ENCODE data around the gene MCEE. TPM values are rescaled to one million over a fixed set of nuclear protein-coding genes. Genes with fewer than 3 reads are reported as not detected.
"Not testable (repeated sequence)": the region's sequence is repeated elsewhere in the genome, so short reads cannot be mapped to it uniquely, and the experiment has no call there.

MCEE gene
- total RNA-seq, 2 experiments from 2014 or later = 12.4 to 14.7 TPM

- peaks cover 10% of the 10 kb centered on the region for H3K4me1 Mint-ChIP-seq (ENCODE audit: low read depth)
- ChIA-PET POLR2A (no interaction called here), CTCF (no interaction called here)
- no peak for ATAC-seq
- no peak for DNase-seq
- no peak overlapping the region for H3K27ac Mint-ChIP-seq
- peaks cover 6% of the 10 kb centered on the region for H3K36me3 Mint-ChIP-seq (ENCODE audit: low read depth)
- no peaks in the 10 kb centered on the region for H3K27me3 Mint-ChIP-seq (ENCODE audit: low read depth)
- no peaks in the 10 kb centered on the region for H3K9me3 Mint-ChIP-seq (ENCODE audit: insufficient read depth)
- no peak overlapping the region for H3K4me3 Mint-ChIP-seq
Measured at GRCh38 chr2:71125506-71126294, 4.3 kb downstream of the MCEE start.

GRCh38 chr2:71122387-71123298, 7.4 kb downstream of the MCEE start:
- no peaks in the 10 kb centered on the region for H3K9me3 Mint-ChIP-seq (ENCODE audit: insufficient read depth)
- POLR2A ChIA-PET = no interaction called here
- ATAC-seq = no peak
- CTCF ChIA-PET = no interaction called here
- no peaks in the 10 kb centered on the region for H3K27me3 Mint-ChIP-seq (ENCODE audit: low read depth)
- peaks cover 1% of the 10 kb centered on the region for H3K4me1 Mint-ChIP-seq (ENCODE audit: low read depth)
- peaks cover 11% of the 10 kb centered on the region for H3K36me3 Mint-ChIP-seq (ENCODE audit: low read depth)
- H3K4me3 Mint-ChIP-seq = no peak overlapping the region
- no peak for DNase-seq
- H3K27ac Mint-ChIP-seq = no peak overlapping the region

GRCh38 chr2:71121479-71121878, 8.6 kb downstream of the MCEE start:
- DNase-seq = no peak
- ATAC-seq = no peak
- H3K27ac Mint-ChIP-seq = no peak overlapping the region
- H3K27me3 Mint-ChIP-seq (ENCODE audit: low read depth) = no peaks in the 10 kb centered on the region
- H3K4me3 Mint-ChIP-seq = no peak overlapping the region
- ChIA-PET POLR2A (interaction anchor here (0.6 kb wide), 1 partner anchor 54 kb away, joined by 3 read pairs; no protein-coding TSS in a partner anchor), CTCF (no interaction called here)
- no peaks in the 10 kb centered on the region for H3K4me1 Mint-ChIP-seq (ENCODE audit: low read depth)
- peaks cover 10% of the 10 kb centered on the region for H3K36me3 Mint-ChIP-seq (ENCODE audit: low read depth)
- no peaks in the 10 kb centered on the region for H3K9me3 Mint-ChIP-seq (ENCODE audit: insufficient read depth)

GRCh38 chr2:71120195-71120594, 9.8 kb downstream of the MCEE start:
- no peaks in the 10 kb centered on the region for H3K27me3 Mint-ChIP-seq (ENCODE audit: low read depth)
- peaks cover 10% of the 10 kb centered on the region for H3K36me3 Mint-ChIP-seq (ENCODE audit: low read depth)
- H3K9me3 Mint-ChIP-seq (ENCODE audit: insufficient read depth) = no peaks in the 10 kb centered on the region
- POLR2A ChIA-PET = interaction anchor here (0.8 kb wide), 1 partner anchor 52 kb away, joined by 3 read pairs; the partner anchor contains the start of gene NAGK
- H3K4me3 Mint-ChIP-seq = no peak overlapping the region
- no peaks in the 10 kb centered on the region for H3K4me1 Mint-ChIP-seq (ENCODE audit: low read depth)
- DNase-seq = no peak
- no peak for ATAC-seq
- CTCF ChIA-PET = interaction anchor here (0.9 kb wide), 1 partner anchor 107 kb away, joined by 3 read pairs; the partner anchor contains the start of gene PAIP2B
- no peak overlapping the region for H3K27ac Mint-ChIP-seq

GRCh38 chr2:71117063-71117462, 13.0 kb downstream of the MCEE start:
- Mint-ChIP-seq H3K9me3 (ENCODE audit: insufficient read depth) (no peaks in the 10 kb centered on the region), H3K4me3 (no peak overlapping the region), H3K27me3 (ENCODE audit: low read depth) (no peaks in the 10 kb centered on the region), H3K36me3 (ENCODE audit: low read depth) (peaks cover 13% of the 10 kb centered on the region), H3K27ac (no peak overlapping the region), H3K4me1 (ENCODE audit: low read depth) (no peaks in the 10 kb centered on the region)
- CTCF ChIA-PET = interaction anchor here (1.0 kb wide), 1 partner anchor 16 kb away, joined by 4 read pairs; no protein-coding TSS in a partner anchor
- ATAC-seq (no peak), DNase-seq (no peak)
- POLR2A ChIA-PET = no interaction called here

- CTCF ChIA-PET = interaction anchor here (1.0 to 1.4 kb wide), 2 partner anchors 13 to 114 kb away, joined by 4 to 7 read pairs; partner anchors contain the start of gene PAIP2B
- peaks cover 17% of the 10 kb centered on the region for H3K36me3 Mint-ChIP-seq (ENCODE audit: low read depth)
Measured at GRCh38 chr2:71113843-71114242, 16.2 kb downstream of the MCEE start.

GRCh38 chr2:71108091-71108490, 21.9 kb downstream of the MCEE start:
- ChIA-PET CTCF (no interaction called here), POLR2A (no interaction called here)
- Mint-ChIP-seq H3K9me3 (ENCODE audit: insufficient read depth) (no peaks in the 10 kb centered on the region), H3K4me3 (no peak overlapping the region), H3K27me3 (ENCODE audit: low read depth) (no peaks in the 10 kb centered on the region), H3K27ac (no peak overlapping the region), H3K4me1 (ENCODE audit: low read depth) (no peaks in the 10 kb centered on the region), H3K36me3 (ENCODE audit: low read depth) (peaks cover 14% of the 10 kb centered on the region)
- DNase-seq = no peak
- no peak for ATAC-seq

More at GRCh38 chr2:71113843-71114242, 16.2 kb downstream of the MCEE start:
- ATAC-seq (no peak), DNase-seq (no peak)
- no peaks in the 10 kb centered on the region for H3K4me1 Mint-ChIP-seq (ENCODE audit: low read depth)
- POLR2A ChIA-PET = interaction anchor here (1.0 kb wide), 1 partner anchor 50 kb away, joined by 4 read pairs; no protein-coding TSS in a partner anchor
- H3K9me3 Mint-ChIP-seq (ENCODE audit: insufficient read depth) = no peaks in the 10 kb centered on the region
- H3K27ac Mint-ChIP-seq = no peak overlapping the region
- no peak overlapping the region for H3K4me3 Mint-ChIP-seq
- no peaks in the 10 kb centered on the region for H3K27me3 Mint-ChIP-seq (ENCODE audit: low read depth)

GRCh38 chr2:71106463-71106862, 23.6 kb downstream of the MCEE start:
- H3K9me3 Mint-ChIP-seq (ENCODE audit: insufficient read depth); DNase-seq; H3K4me1 Mint-ChIP-seq (ENCODE audit: low read depth); H3K4me3 Mint-ChIP-seq; H3K27me3 Mint-ChIP-seq (ENCODE audit: low read depth); H3K27ac Mint-ChIP-seq; H3K36me3 Mint-ChIP-seq (ENCODE audit: low read depth); ATAC-seq; POLR2A ChIA-PET: not testable (repeated sequence)
- CTCF ChIA-PET = interaction anchor here (0.8 kb wide), 1 partner anchor 35 kb away, joined by 5 read pairs; no protein-coding TSS in a partner anchor

- Mint-ChIP-seq H3K4me3 (no peak overlapping the region), H3K27me3 (ENCODE audit: low read depth) (no peaks in the 10 kb centered on the region), H3K27ac (no peak overlapping the region), H3K36me3 (ENCODE audit: low read depth) (no peaks in the 10 kb centered on the region), H3K4me1 (ENCODE audit: low read depth) (peaks cover 5% of the 10 kb centered on the region), H3K9me3 (ENCODE audit: insufficient read depth) (no peaks in the 10 kb centered on the region)
- ATAC-seq = no peak
- ChIA-PET CTCF (interaction anchor here (1.4 kb wide), 1 partner anchor 7 kb away, joined by 3 read pairs; no protein-coding TSS in a partner anchor), POLR2A (no interaction called here)
- DNase-seq = no peak
Measured at GRCh38 chr2:71103809-71104208, 26.2 kb downstream of the MCEE start.

- ChIA-PET POLR2A (no interaction called here), CTCF (interaction anchor here (1.4 kb wide), 1 partner anchor 8 kb away, joined by 3 read pairs; no protein-coding TSS in a partner anchor)
- Mint-ChIP-seq H3K4me1 (ENCODE audit: low read depth) (peaks cover 5% of the 10 kb centered on the region), H3K9me3 (ENCODE audit: insufficient read depth) (no peaks in the 10 kb centered on the region), H3K27me3 (ENCODE audit: low read depth) (no peaks in the 10 kb centered on the region), H3K27ac (no peak overlapping the region), H3K36me3 (ENCODE audit: low read depth) (no peaks in the 10 kb centered on the region), H3K4me3 (no peak overlapping the region)
- ATAC-seq (no peak), DNase-seq (no peak)
Measured at GRCh38 chr2:71102981-71103681, 26.9 kb downstream of the MCEE start.

- peaks cover 5% of the 10 kb centered on the region for H3K4me1 Mint-ChIP-seq (ENCODE audit: low read depth)
- no peak for DNase-seq
Measured at GRCh38 chr2:71101656-71102055, 28.4 kb downstream of the MCEE start.

More at GRCh38 chr2:71101656-71102055, 28.4 kb downstream of the MCEE start:
- ATAC-seq = no peak
- ChIA-PET POLR2A (no interaction called here), CTCF (interaction anchor here (0.8 to 4.8 kb wide), 9 partner anchors 9 to 117 kb away, joined by 4 to 56 read pairs (median 11); partner anchors contain the start of genes MCEE and NAGK)
- Mint-ChIP-seq H3K9me3 (ENCODE audit: insufficient read depth) (no peaks in the 10 kb centered on the region), H3K4me3 (no peak overlapping the region), H3K36me3 (ENCODE audit: low read depth) (no peaks in the 10 kb centered on the region), H3K27me3 (ENCODE audit: low read depth) (no peaks in the 10 kb centered on the region), H3K27ac (no peak overlapping the region)
